Upper lobe of left lung (tissue), 6 donors: ENCODE data around the gene SPATA24. TPM values are rescaled to one million over a fixed set of nuclear protein-coding genes. Genes with fewer than 3 reads are reported as not detected.

Experiments used
- ATAC-seq, 2 donors: fragments of 200-7000 bp; cut with Tn5 transposase; one replicate each; pipeline ENCODE4 v1.9.1; 2022; ENCODE audit warnings: mild to moderate bottlenecking in 2 of 2, moderate library complexity in 2 of 2; ENCODE audit not compliant: low FRiP score in 2 of 2
- DNase-seq, 2 donors: peaks; one replicate each; pipeline ENCODE4 v3.0.0-alpha.2; 2019 to 2020
- H3K27ac ChIP-seq, 4 donors: fragments of 200-600 bp; sonication (generic); one replicate each; pipeline ENCODE4 v1.5.1; 2016 to 2019
- H3K27me3 ChIP-seq, 4 donors: fragments of 200-600 bp; sonication (generic); one replicate each; pipeline ENCODE4 v1.5.1; 2017 to 2019
- H3K36me3 ChIP-seq, 4 donors: fragments of 200-600 bp; sonication (generic); one replicate each; pipeline ENCODE4 v1.5.1; 2016 to 2019
- H3K4me1 ChIP-seq, 4 donors: fragments of 200-600 bp; sonication (generic); one replicate each; pipeline ENCODE4 v1.5.1; 2018 to 2019
- H3K4me3 ChIP-seq, 4 donors: fragments of 200-600 bp; sonication (generic); one replicate each; pipeline ENCODE4 v1.5.1; 2017 to 2019; ENCODE audit warnings: mild to moderate bottlenecking in 2 of 4, moderate library complexity in 1 of 4
- H3K9me3 ChIP-seq, 4 donors: fragments of 200-600 bp; sonication (generic); one replicate each; pipeline ENCODE4 v1.5.1; 2018 to 2019
- EP300 ChIP-seq, 4 donors: sonication (generic); formaldehyde crosslinking; IDR thresholded peaks; one replicate each; pipeline ENCODE4 v1.5.1; 2017; ENCODE audit warnings: antibody characterized with exemption in 4 of 4, control low read depth in 2 of 4
- POLR2A ChIP-seq, 4 donors: fragments of 450-650 bp; IDR thresholded peaks; one replicate each; pipeline ENCODE4 v1.5.1; 2016 to 2017; ENCODE audit warnings: antibody characterized with exemption in 4 of 4, mild to moderate bottlenecking in 2 of 4
- POLR2AphosphoS5 ChIP-seq, 2 donors: sonication (generic); formaldehyde crosslinking; IDR thresholded peaks; one replicate each; pipeline ENCODE4 v1.5.1; 2017; ENCODE audit warnings: antibody characterized with exemption in 2 of 2
- WGBS, 2 donors: methylation state at CpG; one replicate each; pipeline ENCODE4 v1.1.5; 2017 to 2018; 5-methylcytosine and 5-hydroxymethylcytosine counted together
- total RNA-seq, 6 donors: library from RNA; depleted of rRNA in 4 of 6; stranded (reverse); fragments of >200 nt in 4 of 6; gene quantifications; one replicate each; pipeline versions ENCODE4 v1.1.0 to v1.2.1, GENCODE V29; 2016 to 2021
- TF ChIP-seq, protein P1 (sequence below), 6 experiments: fragments of 450-650 bp in 4 of 6; fragments of 200-600 bp in 2 of 6; sonication (generic) in 2 of 6; IDR thresholded peaks; one replicate each; pipeline ENCODE4 v1.5.1; 2016 to 2019; ENCODE audit warnings: antibody characterized with exemption in 6 of 6
- donor health status: DM: no; HTN: no; CAD: no; lungs with moderate emphysema.
- donor health status: DM: no; HTN: yes; CAD: no; lungs with severe emphysema.

SPATA24 gene
- total RNA-seq, 6 donors from 2014 or later, result 2.9 to 6.3 (median 4.8) TPM; not detected in 1

DNA sequence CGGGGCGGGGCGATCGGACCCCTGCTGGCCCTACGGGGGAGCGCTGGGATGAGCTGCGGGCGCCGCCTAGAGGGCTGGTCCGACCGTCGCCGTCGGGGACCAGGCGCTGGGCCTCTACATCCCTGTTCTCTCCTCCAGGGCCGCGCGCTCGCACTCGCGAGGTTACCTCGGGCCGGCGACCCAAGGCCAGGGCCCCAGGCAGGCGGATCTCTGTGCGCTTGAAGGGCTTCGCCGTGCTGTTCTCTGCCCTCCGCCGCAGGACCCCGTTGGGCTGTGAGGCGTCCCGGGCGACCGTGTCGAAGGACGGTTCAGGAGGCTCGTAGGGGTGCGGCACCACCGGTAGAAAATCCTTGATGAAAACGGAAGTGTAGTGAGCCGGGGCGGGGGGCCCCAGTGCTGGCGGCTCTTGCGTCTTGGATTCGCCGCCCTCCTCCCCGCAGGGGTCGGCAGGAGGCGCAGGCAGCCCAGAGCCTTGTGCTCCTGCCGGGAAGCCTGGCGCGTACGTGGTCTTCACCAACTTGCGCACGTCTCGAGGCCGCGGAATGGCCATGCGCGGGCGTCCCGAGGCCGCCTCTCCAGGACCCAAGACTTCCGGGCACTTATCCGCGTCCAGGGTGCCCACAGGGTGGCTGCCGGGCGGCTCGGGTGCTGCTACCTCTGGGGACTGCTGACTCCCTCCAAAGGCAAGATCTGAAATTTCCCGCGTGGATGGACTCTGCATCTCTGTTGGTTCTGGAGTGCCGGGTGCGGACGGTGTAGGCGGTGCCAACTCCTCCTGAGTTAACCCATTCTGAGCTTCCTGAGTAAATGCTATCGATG, 11.0 kb downstream of the SPATA24 start:
- WGBS, 2 donors, result 10 to 13% methylated on average over 19 to 34 of the region's 77 CpGs
- peak overlapping the region; percentile 26 to 65 (median 54) for H3K4me3 ChIP-seq
- no peaks in the 10 kb centered on the region for H3K36me3 ChIP-seq
- TF ChIP-seq EP300 (IDR thresholded peaks at IDR 0.05), result no peak
- TF ChIP-seq, protein P1, sequence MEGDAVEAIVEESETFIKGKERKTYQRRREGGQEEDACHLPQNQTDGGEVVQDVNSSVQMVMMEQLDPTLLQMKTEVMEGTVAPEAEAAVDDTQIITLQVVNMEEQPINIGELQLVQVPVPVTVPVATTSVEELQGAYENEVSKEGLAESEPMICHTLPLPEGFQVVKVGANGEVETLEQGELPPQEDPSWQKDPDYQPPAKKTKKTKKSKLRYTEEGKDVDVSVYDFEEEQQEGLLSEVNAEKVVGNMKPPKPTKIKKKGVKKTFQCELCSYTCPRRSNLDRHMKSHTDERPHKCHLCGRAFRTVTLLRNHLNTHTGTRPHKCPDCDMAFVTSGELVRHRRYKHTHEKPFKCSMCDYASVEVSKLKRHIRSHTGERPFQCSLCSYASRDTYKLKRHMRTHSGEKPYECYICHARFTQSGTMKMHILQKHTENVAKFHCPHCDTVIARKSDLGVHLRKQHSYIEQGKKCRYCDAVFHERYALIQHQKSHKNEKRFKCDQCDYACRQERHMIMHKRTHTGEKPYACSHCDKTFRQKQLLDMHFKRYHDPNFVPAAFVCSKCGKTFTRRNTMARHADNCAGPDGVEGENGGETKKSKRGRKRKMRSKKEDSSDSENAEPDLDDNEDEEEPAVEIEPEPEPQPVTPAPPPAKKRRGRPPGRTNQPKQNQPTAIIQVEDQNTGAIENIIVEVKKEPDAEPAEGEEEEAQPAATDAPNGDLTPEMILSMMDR (IDR thresholded peaks at IDR 0.05), result peak; percentile 44 to 87 (median 86)
- DNase-seq, result peak; percentile 77 to 94
- H3K27ac ChIP-seq, result peak overlapping the region in 2 of 4 donors; percentile 56 to 71
- H3K4me1 ChIP-seq, result peaks cover 14 to 53% (median 43%) of the 10 kb centered on the region in 4 donors
- ATAC-seq, result peak; percentile 68 to 78
- no peaks in the 10 kb centered on the region for H3K9me3 ChIP-seq
- peaks cover 0 to 31% (median 18%) of the 10 kb centered on the region in 4 donors for H3K27me3 ChIP-seq

DNA sequence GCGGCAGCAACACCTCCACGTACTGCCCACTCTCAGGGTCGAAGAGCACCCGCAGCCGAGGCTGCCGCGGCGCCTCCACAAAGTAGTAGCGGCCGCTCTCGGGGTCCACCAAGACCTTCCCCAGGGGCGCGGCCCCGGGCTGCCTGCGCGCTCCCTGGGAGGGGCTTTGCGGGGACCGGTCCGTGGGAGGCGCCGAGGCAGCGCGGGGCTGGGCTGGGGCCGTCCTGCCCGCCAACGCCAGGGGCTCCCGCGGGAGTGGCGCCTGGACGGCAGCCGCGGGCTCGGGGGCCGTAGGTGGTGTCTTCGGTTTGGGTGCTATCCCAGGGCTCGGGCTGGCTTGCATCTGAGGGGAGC, 11.6 kb downstream of the SPATA24 start:
- DNase-seq (no peak), ATAC-seq (peak in 1 of 2 donors; percentile 4)
- Histone ChIP-seq H3K36me3 (no peaks in the 10 kb centered on the region), H3K27me3 (peaks cover 0 to 31% (median 18%) of the 10 kb centered on the region in 4 donors), H3K9me3 (no peaks in the 10 kb centered on the region), H3K4me1 (peaks cover 14 to 56% (median 45%) of the 10 kb centered on the region in 4 donors), H3K27ac (peak overlapping the region in 2 of 4 donors; percentile 56 to 71), H3K4me3 (peak overlapping the region in 3 of 4 donors; percentile 49 to 65 (median 59))
- WGBS, 2 donors, result 13 to 22% methylated on average over 12 to 27 of the region's 36 CpGs
- no peak for TF ChIP-seq POLR2AphosphoS5 (IDR thresholded peaks at IDR 0.05)
- TF ChIP-seq POLR2A (IDR thresholded peaks at IDR 0.05), result peak in 1 of 4 donors; percentile 15

DNA sequence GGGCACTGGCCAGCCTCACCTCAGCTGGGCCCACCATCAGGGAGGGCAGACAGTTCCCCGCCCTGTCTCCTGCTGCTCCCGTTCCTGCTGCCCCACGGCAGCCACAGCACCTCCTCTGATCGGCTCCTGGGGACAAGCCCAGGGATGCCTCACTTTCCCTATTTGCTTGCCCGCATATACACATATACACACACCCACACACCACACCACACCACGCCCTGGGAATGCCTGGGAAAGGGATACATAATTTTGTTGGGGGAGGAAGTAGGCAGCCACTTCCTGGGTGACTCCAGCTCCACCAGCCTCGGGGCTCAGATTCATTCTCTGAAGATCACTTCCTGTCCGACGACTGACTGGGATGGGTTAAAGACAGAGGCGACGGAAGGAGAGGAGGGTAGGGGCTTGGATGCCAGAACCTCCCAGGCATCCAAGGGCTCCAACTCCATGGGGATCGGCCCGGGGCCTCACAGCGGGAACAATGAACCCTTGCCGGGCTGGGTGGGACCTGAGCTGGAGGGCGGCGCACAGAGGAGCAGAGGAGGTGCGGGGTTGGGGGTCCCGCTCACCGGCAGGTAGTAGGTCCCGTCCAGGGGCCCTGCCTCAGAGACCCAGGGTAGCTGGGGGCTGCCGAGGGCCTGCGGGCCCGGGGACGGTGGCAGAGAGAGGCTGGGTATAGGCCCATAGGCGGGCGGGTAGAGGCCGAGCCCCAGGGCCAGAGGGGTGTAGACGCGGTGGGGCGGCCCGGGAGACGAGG, 12.1 kb downstream of the SPATA24 start:
- H3K4me3 ChIP-seq, result peak overlapping the region in 3 of 4 donors; percentile 49 to 65 (median 59)
- no peak for ATAC-seq
- 50 to 73% methylated on average over 25 to 33 of the region's 33 CpGs for WGBS, 2 donors

DNA sequence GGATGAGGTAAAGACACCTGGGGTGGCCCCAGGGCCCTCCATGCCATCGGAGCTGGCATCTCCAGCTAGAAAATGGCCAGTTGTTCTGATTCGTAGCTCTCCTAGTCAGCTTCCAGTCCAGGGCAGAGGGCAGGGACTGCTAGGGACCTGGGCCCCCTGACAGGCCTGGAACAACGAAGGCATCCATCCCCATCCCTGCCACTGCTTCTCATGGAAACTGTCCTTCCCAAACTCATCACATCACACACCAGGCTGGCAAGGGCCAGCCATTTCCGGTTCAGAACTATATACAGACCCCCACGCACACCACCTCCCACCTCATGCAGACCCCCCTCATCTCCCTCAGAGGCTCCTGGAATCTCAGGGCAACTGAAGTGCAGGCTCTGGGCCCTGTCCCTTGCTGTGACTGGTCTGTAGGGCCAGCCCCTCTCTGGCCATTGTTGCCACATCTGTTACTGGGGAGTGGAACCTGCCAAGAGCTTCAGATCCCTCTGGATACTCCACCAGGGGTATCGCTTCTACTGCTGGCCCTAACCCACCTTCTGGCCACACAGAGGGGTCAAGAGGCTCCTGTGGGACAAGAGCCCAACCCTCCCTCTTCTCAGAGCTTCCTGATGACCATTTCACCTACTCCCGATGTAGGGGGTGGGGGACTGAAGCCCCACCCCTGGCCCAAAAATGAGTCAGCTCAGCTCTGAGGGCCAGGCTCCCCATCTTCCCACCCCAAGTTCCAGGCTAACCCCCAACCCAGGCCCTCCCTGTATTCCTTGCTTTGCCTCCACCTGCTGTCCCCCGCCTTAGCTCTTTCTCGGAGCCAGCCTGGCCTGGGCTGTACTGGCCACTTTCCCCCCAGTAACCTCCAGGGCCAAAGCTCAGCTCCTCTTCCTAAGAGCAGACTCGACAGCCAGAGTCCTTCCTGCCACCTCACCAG, 13.0 kb downstream of the SPATA24 start:
- peaks cover 14 to 59% (median 45%) of the 10 kb centered on the region in 4 donors for H3K4me1 ChIP-seq
- ATAC-seq (no peak), DNase-seq (no peak)
- peak overlapping the region in 3 of 4 donors; percentile 38 to 71 (median 64) for H3K27ac ChIP-seq
- 83 to 84% methylated on average over 7 to 10 of the region's 10 CpGs for WGBS, 2 donors
- H3K4me3 ChIP-seq, result no peak overlapping the region
- TF ChIP-seq, protein P1 (IDR thresholded peaks at IDR 0.05), result no peak
- TF ChIP-seq POLR2A (IDR thresholded peaks at IDR 0.05), result no peak
- H3K9me3 ChIP-seq, result no peaks in the 10 kb centered on the region
- peaks cover 0 to 31% (median 18%) of the 10 kb centered on the region in 4 donors for H3K27me3 ChIP-seq
- no peaks in the 10 kb centered on the region for H3K36me3 ChIP-seq

More for the DNA sequence above, 12.1 kb downstream of the SPATA24 start:
- H3K27me3 ChIP-seq, result peaks cover 0 to 31% (median 18%) of the 10 kb centered on the region in 4 donors
- H3K4me1 ChIP-seq, result peaks cover 14 to 56% (median 45%) of the 10 kb centered on the region in 4 donors
- no peak for TF ChIP-seq POLR2A (IDR thresholded peaks at IDR 0.05)
- H3K9me3 ChIP-seq, result no peaks in the 10 kb centered on the region
- DNase-seq, result no peak
- no peaks in the 10 kb centered on the region for H3K36me3 ChIP-seq
- H3K27ac ChIP-seq, result peak overlapping the region in 3 of 4 donors; percentile 38 to 71 (median 64)
